ENCODE data around the gene OR10AG1.

- TF ChIP-seq, protein P1, sequence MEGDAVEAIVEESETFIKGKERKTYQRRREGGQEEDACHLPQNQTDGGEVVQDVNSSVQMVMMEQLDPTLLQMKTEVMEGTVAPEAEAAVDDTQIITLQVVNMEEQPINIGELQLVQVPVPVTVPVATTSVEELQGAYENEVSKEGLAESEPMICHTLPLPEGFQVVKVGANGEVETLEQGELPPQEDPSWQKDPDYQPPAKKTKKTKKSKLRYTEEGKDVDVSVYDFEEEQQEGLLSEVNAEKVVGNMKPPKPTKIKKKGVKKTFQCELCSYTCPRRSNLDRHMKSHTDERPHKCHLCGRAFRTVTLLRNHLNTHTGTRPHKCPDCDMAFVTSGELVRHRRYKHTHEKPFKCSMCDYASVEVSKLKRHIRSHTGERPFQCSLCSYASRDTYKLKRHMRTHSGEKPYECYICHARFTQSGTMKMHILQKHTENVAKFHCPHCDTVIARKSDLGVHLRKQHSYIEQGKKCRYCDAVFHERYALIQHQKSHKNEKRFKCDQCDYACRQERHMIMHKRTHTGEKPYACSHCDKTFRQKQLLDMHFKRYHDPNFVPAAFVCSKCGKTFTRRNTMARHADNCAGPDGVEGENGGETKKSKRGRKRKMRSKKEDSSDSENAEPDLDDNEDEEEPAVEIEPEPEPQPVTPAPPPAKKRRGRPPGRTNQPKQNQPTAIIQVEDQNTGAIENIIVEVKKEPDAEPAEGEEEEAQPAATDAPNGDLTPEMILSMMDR (IDR thresholded peaks at IDR 0.05): no peak
- TF ChIP-seq POLR2A (IDR thresholded peaks at IDR 0.05) (no peak), EP300 (IDR thresholded peaks at IDR 0.05) (no peak)
These were observed 13.2 kb downstream of the OR10AG1 start for GRCh38 chr11:55956521-55956920.
